A549 treated with AZD9567 at 1 μM for 4 hours (cell line): ENCODE results near the gene TOE1. TPM values are rescaled to one million over a fixed set of nuclear protein-coding genes. Genes with fewer than 3 reads are reported as not detected.

ENCODE experiments used
- total RNA-seq: library from RNA; stranded (reverse); fragments of 200-300 nt; extraction: Qiagen RNA extraction; gene quantifications from 5 replicates; pipeline ENCODE4 v1.2.3, GENCODE V29; 2022; ENCODE audit not compliant: insufficient read depth

The TOE1 gene
- total RNA-seq: 12.1 to 14.1 TPM (median 13.2 TPM) in 5 replicates

GRCh38 chr1:45339789-45340558, at the start of gene TOE1, which contains the start of gene MUTYH:
Gene TOE1, plus strand, starts transcription at chr1:45340170. Its CDS starts 83 bp downstream, at chr1:45340253.
Gene MUTYH, minus strand, starts transcription at chr1:45340440. Its CDS starts 5,935 bp downstream, at chr1:45334505.

GRCh38 chr1:45326627-45327623, 13.0 kb upstream of the TOE1 start, which contains the start of gene HPDL:
Gene HPDL, plus strand, starts transcription at chr1:45326895. Its CDS starts 254 bp downstream, at chr1:45327149.

Other genes starting within 250 kb of the TOE1 start
- 0.33 to 0.65 TPM (median 0.61 TPM) in 5 replicates for gene ZSWIM5, start 133.6 kb upstream of the TOE1 start, total RNA-seq
- gene HPDL, start 13.3 kb upstream of the TOE1 start, total RNA-seq: 2.6 to 4.2 TPM (median 3.3 TPM) in 5 replicates
- gene MUTYH, start 270 bp downstream of the TOE1 start, total RNA-seq: 7.1 to 11.4 TPM (median 10.9 TPM) in 5 replicates
- 0.34 to 0.38 TPM (median 0.37 TPM) in 4 of 5 replicates, not detected in the other for gene TESK2, start 151.0 kb downstream of the TOE1 start, total RNA-seq
- gene CCDC163, start 159.9 kb downstream of the TOE1 start, total RNA-seq: 1.5 to 2.6 TPM (median 1.9 TPM) in 5 replicates
- 1.2 to 4.9 TPM (median 1.5 TPM) in 5 replicates for gene MMACHC, start 160.1 kb downstream of the TOE1 start, total RNA-seq
- gene PRDX1, start 181.7 kb downstream of the TOE1 start, total RNA-seq: 2,040 to 2,165 TPM (median 2,060 TPM) in 5 replicates
- 76.5 to 125 TPM (median 81.1 TPM) in 5 replicates for gene AKR1A1, start 210.7 kb downstream of the TOE1 start, total RNA-seq
- 119 to 140 TPM (median 130 TPM) in 5 replicates for gene NASP, start 243.9 kb downstream of the TOE1 start, total RNA-seq